HEK293 (cell line): ENCODE data around the gene TUBG1.
A peak's percentile ranks its signal among the peaks of the same experiment; 100 is the strongest.

Experiments used
- SP2 ChIP-seq: fragments of 450-650 bp; formaldehyde crosslinking; IDR thresholded peaks from 2 replicates; pipeline ENCODE4 v1.5.1; 2016; ENCODE audit warnings: missing biosample characterization, missing genetic modification characterization
- WT1 ChIP-seq: fragments of 450-650 bp; formaldehyde crosslinking; IDR thresholded peaks from 2 replicates; pipeline ENCODE4 v1.5.1; 2016; ENCODE audit warnings: missing biosample characterization, missing genetic modification characterization
- YY1 ChIP-seq: fragments of 450-650 bp; formaldehyde crosslinking; IDR thresholded peaks from 2 replicates; pipeline ENCODE4 v1.5.1; 2018; ENCODE audit warnings: missing biosample characterization, missing genetic modification characterization
- ZBTB20 ChIP-seq: fragments of 450-650 bp; formaldehyde crosslinking; IDR thresholded peaks from 2 replicates; pipeline ENCODE4 v1.5.1; 2016; ENCODE audit warnings: missing biosample characterization, missing genetic modification characterization
- ZFP41 ChIP-seq: fragments of 450-650 bp; formaldehyde crosslinking; IDR thresholded peaks from 2 replicates; pipeline ENCODE4 v1.5.1; 2016; ENCODE audit warnings: missing biosample characterization, missing genetic modification characterization, borderline replicate concordance
- ZFP69B ChIP-seq: fragments of 450-650 bp; formaldehyde crosslinking; IDR thresholded peaks from 2 replicates; pipeline ENCODE4 v1.5.1; 2016; ENCODE audit warnings: missing biosample characterization, missing genetic modification characterization
- ZIC2 ChIP-seq: fragments of 450-650 bp; formaldehyde crosslinking; IDR thresholded peaks from 2 replicates; pipeline ENCODE4 v1.5.1; 2016; ENCODE audit warnings: missing biosample characterization, missing genetic modification characterization
- ZNF10 ChIP-seq: fragments of 450-650 bp; formaldehyde crosslinking; IDR thresholded peaks from 2 replicates; pipeline ENCODE4 v1.5.1; 2017; ENCODE audit warnings: missing biosample characterization, missing genetic modification characterization
- ZNF529 ChIP-seq: fragments of 450-650 bp; formaldehyde crosslinking; IDR thresholded peaks from 2 replicates; pipeline ENCODE4 v1.5.1; 2017; ENCODE audit warnings: missing genetic modification characterization, missing biosample characterization; ENCODE audit not compliant: insufficient replicate concordance
- ZNF830 ChIP-seq: fragments of 450-650 bp; IDR thresholded peaks from 2 replicates; pipeline ENCODE4 v1.5.0; 2018; ENCODE audit warnings: missing biosample characterization, missing genetic modification characterization, low read depth, mild to moderate bottlenecking, moderate library complexity
- ZXDB ChIP-seq: fragments of 450-650 bp; formaldehyde crosslinking; IDR thresholded peaks from 2 replicates; pipeline ENCODE4 v1.5.1; 2016; ENCODE audit warnings: missing biosample characterization, missing genetic modification characterization
- TF ChIP-seq, protein P1 (sequence below): fragments of 450-650 bp; formaldehyde crosslinking; IDR thresholded peaks from 2 replicates; pipeline ENCODE4 v1.5.1; 2016; ENCODE audit warnings: missing biosample characterization, missing genetic modification characterization
- TF ChIP-seq, protein P2 (sequence below): fragments of 450-650 bp; formaldehyde crosslinking; IDR thresholded peaks from 2 replicates; pipeline ENCODE4 v1.5.1; 2016; ENCODE audit warnings: missing biosample characterization, missing genetic modification characterization
- TF ChIP-seq, protein P3 (sequence below): fragments of 450-650 bp; formaldehyde crosslinking; IDR thresholded peaks from 2 replicates; pipeline ENCODE4 v1.5.1; 2016; ENCODE audit warnings: missing biosample characterization, missing genetic modification characterization
- TF ChIP-seq, protein P4 (sequence below): fragments of 450-650 bp; formaldehyde crosslinking; IDR thresholded peaks from 2 replicates; pipeline ENCODE4 v1.5.1; 2016; ENCODE audit warnings: missing biosample characterization, missing genetic modification characterization
- TF ChIP-seq, protein P5 (sequence below): fragments of 450-650 bp; formaldehyde crosslinking; IDR thresholded peaks from 2 replicates; pipeline ENCODE4 v1.5.1; 2016; ENCODE audit warnings: missing biosample characterization, missing genetic modification characterization, borderline replicate concordance
- TF ChIP-seq, protein P6 (sequence below): fragments of 450-650 bp; formaldehyde crosslinking; conservative IDR thresholded peaks from 2 replicates; pipeline ENCODE4 v1.5.1; 2016; ENCODE audit warnings: low read depth, missing biosample characterization, missing genetic modification characterization
- TF ChIP-seq, protein P7 (sequence below): fragments of 450-650 bp; formaldehyde crosslinking; IDR thresholded peaks from 2 replicates; pipeline ENCODE4 v1.5.1; 2016; ENCODE audit warnings: missing biosample characterization, missing genetic modification characterization

Gene TUBG1

DNA sequence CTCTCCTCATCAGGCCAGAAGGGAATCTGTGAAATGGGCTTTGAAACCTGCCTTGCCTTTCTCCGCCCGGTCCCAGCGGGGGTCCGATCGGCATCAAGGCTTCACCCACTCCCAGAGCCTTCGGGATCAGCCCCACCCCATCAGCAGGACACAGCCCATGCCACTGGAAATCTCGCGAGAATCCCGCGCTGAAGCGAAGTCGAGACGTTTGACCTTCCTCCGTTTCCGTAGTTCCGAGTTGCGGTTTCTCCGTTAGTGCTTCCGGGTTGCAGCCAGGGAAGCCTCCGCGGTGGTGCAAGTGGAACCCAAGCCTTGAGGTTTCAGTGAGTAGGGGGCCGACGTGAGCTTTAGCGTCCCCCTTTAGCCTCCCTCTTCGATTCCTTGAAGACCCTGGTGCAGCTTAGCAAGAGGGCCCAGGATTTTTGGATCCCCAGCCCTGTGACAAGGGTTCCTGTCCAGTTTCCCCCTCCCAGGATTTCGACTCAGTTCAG, 47.5 kb upstream of the TUBG1 start, which contains the start of gene COASY (continued):
- TF ChIP-seq, protein P1, sequence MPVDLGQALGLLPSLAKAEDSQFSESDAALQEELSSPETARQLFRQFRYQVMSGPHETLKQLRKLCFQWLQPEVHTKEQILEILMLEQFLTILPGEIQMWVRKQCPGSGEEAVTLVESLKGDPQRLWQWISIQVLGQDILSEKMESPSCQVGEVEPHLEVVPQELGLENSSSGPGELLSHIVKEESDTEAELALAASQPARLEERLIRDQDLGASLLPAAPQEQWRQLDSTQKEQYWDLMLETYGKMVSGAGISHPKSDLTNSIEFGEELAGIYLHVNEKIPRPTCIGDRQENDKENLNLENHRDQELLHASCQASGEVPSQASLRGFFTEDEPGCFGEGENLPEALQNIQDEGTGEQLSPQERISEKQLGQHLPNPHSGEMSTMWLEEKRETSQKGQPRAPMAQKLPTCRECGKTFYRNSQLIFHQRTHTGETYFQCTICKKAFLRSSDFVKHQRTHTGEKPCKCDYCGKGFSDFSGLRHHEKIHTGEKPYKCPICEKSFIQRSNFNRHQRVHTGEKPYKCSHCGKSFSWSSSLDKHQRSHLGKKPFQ (tag by site-specific recombination) = no peak
- TF ChIP-seq ZIC2 (peak; percentile 77), ZFP69B (tag by site-specific recombination) (0 out of 2 replicates have a peak, but pooled peaks have one; percentile 18), ZBTB20 (tag by site-specific recombination) (no peak; the same call in 1 of the 2 replicates), ZNF830 (no peak), ZFP41 (tag by site-specific recombination) (no peak), ZXDB (tag by site-specific recombination) (peak; percentile 85), SP2 (peak; percentile 85), ZNF529 (tag by site-specific recombination) (no peak), WT1 (tag by site-specific recombination) (peak; percentile 17; the same call in 1 of the 2 replicates), YY1 (tag by site-specific recombination) (no peak; the same call in 1 of the 2 replicates), ZNF10 (tag by site-specific recombination) (no peak)
- TF ChIP-seq, protein P2, sequence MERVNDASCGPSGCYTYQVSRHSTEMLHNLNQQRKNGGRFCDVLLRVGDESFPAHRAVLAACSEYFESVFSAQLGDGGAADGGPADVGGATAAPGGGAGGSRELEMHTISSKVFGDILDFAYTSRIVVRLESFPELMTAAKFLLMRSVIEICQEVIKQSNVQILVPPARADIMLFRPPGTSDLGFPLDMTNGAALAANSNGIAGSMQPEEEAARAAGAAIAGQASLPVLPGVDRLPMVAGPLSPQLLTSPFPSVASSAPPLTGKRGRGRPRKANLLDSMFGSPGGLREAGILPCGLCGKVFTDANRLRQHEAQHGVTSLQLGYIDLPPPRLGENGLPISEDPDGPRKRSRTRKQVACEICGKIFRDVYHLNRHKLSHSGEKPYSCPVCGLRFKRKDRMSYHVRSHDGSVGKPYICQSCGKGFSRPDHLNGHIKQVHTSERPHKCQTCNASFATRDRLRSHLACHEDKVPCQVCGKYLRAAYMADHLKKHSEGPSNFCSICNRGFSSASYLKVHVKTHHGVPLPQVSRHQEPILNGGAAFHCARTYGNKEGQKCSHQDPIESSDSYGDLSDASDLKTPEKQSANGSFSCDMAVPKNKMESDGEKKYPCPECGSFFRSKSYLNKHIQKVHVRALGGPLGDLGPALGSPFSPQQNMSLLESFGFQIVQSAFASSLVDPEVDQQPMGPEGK (tag by site-specific recombination) = peak; percentile 48; the same call in 1 of the 2 replicates
- TF ChIP-seq, protein P3, sequence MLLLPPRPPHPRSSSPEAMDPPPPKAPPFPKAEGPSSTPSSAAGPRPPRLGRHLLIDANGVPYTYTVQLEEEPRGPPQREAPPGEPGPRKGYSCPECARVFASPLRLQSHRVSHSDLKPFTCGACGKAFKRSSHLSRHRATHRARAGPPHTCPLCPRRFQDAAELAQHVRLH (tag by site-specific recombination) = peak; percentile 90
- TF ChIP-seq, protein P4, sequence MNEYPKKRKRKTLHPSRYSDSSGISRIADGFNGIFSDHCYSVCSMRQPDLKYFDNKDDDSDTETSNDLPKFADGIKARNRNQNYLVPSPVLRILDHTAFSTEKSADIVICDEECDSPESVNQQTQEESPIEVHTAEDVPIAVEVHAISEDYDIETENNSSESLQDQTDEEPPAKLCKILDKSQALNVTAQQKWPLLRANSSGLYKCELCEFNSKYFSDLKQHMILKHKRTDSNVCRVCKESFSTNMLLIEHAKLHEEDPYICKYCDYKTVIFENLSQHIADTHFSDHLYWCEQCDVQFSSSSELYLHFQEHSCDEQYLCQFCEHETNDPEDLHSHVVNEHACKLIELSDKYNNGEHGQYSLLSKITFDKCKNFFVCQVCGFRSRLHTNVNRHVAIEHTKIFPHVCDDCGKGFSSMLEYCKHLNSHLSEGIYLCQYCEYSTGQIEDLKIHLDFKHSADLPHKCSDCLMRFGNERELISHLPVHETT = peak; percentile 78
- TF ChIP-seq, protein P5, sequence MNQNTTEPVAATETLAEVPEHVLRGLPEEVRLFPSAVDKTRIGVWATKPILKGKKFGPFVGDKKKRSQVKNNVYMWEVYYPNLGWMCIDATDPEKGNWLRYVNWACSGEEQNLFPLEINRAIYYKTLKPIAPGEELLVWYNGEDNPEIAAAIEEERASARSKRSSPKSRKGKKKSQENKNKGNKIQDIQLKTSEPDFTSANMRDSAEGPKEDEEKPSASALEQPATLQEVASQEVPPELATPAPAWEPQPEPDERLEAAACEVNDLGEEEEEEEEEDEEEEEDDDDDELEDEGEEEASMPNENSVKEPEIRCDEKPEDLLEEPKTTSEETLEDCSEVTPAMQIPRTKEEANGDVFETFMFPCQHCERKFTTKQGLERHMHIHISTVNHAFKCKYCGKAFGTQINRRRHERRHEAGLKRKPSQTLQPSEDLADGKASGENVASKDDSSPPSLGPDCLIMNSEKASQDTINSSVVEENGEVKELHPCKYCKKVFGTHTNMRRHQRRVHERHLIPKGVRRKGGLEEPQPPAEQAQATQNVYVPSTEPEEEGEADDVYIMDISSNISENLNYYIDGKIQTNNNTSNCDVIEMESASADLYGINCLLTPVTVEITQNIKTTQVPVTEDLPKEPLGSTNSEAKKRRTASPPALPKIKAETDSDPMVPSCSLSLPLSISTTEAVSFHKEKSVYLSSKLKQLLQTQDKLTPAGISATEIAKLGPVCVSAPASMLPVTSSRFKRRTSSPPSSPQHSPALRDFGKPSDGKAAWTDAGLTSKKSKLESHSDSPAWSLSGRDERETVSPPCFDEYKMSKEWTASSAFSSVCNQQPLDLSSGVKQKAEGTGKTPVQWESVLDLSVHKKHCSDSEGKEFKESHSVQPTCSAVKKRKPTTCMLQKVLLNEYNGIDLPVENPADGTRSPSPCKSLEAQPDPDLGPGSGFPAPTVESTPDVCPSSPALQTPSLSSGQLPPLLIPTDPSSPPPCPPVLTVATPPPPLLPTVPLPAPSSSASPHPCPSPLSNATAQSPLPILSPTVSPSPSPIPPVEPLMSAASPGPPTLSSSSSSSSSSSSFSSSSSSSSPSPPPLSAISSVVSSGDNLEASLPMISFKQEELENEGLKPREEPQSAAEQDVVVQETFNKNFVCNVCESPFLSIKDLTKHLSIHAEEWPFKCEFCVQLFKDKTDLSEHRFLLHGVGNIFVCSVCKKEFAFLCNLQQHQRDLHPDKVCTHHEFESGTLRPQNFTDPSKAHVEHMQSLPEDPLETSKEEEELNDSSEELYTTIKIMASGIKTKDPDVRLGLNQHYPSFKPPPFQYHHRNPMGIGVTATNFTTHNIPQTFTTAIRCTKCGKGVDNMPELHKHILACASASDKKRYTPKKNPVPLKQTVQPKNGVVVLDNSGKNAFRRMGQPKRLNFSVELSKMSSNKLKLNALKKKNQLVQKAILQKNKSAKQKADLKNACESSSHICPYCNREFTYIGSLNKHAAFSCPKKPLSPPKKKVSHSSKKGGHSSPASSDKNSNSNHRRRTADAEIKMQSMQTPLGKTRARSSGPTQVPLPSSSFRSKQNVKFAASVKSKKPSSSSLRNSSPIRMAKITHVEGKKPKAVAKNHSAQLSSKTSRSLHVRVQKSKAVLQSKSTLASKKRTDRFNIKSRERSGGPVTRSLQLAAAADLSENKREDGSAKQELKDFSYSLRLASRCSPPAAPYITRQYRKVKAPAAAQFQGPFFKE (tag by site-specific recombination) = no peak
- TF ChIP-seq, protein P6, sequence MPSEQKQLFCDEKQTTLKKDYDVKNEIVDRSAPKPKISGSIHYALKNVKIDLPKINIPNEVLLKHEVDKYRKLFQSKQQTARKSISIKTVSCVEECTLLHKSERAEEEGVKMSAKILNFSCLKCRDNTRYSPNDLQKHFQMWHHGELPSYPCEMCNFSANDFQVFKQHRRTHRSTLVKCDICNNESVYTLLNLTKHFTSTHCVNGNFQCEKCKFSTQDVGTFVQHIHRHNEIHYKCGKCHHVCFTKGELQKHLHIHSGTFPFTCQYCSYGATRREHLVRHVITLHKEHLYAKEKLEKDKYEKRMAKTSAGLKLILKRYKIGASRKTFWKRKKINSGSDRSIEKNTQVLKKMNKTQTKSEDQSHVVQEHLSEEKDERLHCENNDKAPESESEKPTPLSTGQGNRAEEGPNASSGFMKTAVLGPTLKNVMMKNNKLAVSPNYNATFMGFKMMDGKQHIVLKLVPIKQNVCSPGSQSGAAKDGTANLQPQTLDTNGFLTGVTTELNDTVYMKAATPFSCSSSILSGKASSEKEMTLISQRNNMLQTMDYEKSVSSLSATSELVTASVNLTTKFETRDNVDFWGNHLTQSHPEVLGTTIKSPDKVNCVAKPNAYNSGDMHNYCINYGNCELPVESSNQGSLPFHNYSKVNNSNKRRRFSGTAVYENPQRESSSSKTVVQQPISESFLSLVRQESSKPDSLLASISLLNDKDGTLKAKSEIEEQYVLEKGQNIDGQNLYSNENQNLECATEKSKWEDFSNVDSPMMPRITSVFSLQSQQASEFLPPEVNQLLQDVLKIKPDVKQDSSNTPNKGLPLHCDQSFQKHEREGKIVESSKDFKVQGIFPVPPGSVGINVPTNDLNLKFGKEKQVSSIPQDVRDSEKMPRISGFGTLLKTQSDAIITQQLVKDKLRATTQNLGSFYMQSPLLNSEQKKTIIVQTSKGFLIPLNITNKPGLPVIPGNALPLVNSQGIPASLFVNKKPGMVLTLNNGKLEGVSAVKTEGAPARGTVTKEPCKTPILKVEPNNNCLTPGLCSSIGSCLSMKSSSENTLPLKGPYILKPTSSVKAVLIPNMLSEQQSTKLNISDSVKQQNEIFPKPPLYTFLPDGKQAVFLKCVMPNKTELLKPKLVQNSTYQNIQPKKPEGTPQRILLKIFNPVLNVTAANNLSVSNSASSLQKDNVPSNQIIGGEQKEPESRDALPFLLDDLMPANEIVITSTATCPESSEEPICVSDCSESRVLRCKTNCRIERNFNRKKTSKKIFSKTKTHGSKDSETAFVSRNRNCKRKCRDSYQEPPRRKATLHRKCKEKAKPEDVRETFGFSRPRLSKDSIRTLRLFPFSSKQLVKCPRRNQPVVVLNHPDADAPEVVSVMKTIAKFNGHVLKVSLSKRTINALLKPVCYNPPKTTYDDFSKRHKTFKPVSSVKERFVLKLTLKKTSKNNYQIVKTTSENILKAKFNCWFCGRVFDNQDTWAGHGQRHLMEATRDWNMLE = peak; percentile 95
- TF ChIP-seq, protein P7, sequence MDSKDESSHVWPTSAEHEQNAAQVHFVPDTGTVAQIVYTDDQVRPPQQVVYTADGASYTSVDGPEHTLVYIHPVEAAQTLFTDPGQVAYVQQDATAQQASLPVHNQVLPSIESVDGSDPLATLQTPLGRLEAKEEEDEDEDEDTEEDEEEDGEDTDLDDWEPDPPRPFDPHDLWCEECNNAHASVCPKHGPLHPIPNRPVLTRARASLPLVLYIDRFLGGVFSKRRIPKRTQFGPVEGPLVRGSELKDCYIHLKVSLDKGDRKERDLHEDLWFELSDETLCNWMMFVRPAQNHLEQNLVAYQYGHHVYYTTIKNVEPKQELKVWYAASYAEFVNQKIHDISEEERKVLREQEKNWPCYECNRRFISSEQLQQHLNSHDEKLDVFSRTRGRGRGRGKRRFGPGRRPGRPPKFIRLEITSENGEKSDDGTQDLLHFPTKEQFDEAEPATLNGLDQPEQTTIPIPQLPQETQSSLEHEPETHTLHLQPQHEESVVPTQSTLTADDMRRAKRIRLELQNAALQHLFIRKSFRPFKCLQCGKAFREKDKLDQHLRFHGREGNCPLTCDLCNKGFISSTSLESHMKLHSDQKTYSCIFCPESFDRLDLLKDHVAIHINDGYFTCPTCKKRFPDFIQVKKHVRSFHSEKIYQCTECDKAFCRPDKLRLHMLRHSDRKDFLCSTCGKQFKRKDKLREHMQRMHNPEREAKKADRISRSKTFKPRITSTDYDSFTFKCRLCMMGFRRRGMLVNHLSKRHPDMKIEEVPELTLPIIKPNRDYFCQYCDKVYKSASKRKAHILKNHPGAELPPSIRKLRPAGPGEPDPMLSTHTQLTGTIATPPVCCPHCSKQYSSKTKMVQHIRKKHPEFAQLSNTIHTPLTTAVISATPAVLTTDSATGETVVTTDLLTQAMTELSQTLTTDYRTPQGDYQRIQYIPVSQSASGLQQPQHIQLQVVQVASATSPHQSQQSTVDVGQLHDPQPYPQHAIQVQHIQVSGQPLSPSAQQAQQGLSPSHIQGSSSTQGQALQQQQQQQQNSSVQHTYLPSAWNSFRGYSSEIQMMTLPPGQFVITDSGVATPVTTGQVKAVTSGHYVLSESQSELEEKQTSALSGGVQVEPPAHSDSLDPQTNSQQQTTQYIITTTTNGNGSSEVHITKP (tag by site-specific recombination) = peak; percentile 62
